Testis (tissue), 2 donors: Measurements from ENCODE around the gene ILDR1.

ENCODE experiments used
- CTCF ChIP-seq, 3 experiments: fragments of 450-650 bp in 2 of 3; fragments of 200-600 bp in 1 of 3; sonication (generic) in 1 of 3; IDR thresholded peaks; one replicate each; pipeline ENCODE4 v1.5.1; 2016 to 2019; ENCODE audit warnings: antibody characterized with exemption in 3 of 3, mild to moderate bottlenecking in 2 of 3, moderate library complexity in 1 of 3
- POLR2A ChIP-seq: fragments of 450-650 bp; IDR thresholded peaks from one replicate; pipeline ENCODE4 v1.6.1; 2017; ENCODE audit warnings: antibody characterized with exemption, mild to moderate bottlenecking, moderate library complexity

- TF ChIP-seq CTCF (IDR thresholded peaks at IDR 0.05) (no peak), POLR2A (no peak)
Measured at GRCh38 chr3:122066331-122067213, 44.5 kb upstream of the ILDR1 start.
